ENCODE data around the gene PIK3C2B. TPM values are rescaled to one million over a fixed set of nuclear protein-coding genes. Genes with fewer than 3 reads are reported as not detected.

PIK3C2B gene
- total RNA-seq, 4 donors from 2014 or later = 68.5 to 162 (median 134) TPM

DNA sequence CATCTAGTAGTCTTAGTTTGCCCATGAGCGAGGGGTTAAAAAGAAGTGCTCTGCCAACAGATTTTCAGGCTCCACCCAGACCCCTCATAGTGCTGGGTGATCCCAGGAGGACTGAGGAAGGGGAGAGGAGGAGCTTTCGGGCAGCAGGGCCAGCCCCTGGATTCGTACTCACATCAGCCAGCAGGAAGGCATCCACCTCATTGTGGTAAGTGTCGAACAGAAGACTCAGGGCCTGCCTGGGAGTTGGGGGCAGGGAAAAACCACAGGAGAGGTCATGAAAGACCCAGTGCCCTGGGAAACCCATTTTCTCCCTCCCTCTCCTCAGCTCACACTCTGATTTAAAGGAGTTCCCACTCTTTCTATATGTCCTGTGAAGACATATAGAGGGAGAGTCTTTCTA is 34.9 kb downstream of the PIK3C2B start:
- Histone ChIP-seq H3K9me3 (no peaks in the 10 kb centered on the region), H3K27me3 (no peaks in the 10 kb centered on the region), H3K36me3 (peaks cover 0 to 87% (median 5%) of the 10 kb centered on the region in 3 donors), H3K27ac (no peak overlapping the region), H3K4me1 (peaks cover 0 to 32% (median 12%) of the 10 kb centered on the region in 4 donors), H3K4me3 (no peak overlapping the region)
- DNase-seq = no peak
- TF ChIP-seq, protein P1, sequence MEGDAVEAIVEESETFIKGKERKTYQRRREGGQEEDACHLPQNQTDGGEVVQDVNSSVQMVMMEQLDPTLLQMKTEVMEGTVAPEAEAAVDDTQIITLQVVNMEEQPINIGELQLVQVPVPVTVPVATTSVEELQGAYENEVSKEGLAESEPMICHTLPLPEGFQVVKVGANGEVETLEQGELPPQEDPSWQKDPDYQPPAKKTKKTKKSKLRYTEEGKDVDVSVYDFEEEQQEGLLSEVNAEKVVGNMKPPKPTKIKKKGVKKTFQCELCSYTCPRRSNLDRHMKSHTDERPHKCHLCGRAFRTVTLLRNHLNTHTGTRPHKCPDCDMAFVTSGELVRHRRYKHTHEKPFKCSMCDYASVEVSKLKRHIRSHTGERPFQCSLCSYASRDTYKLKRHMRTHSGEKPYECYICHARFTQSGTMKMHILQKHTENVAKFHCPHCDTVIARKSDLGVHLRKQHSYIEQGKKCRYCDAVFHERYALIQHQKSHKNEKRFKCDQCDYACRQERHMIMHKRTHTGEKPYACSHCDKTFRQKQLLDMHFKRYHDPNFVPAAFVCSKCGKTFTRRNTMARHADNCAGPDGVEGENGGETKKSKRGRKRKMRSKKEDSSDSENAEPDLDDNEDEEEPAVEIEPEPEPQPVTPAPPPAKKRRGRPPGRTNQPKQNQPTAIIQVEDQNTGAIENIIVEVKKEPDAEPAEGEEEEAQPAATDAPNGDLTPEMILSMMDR (IDR thresholded peaks at IDR 0.05) = no peak
- TF ChIP-seq POLR2A (IDR thresholded peaks at IDR 0.05) = no peak

DNA sequence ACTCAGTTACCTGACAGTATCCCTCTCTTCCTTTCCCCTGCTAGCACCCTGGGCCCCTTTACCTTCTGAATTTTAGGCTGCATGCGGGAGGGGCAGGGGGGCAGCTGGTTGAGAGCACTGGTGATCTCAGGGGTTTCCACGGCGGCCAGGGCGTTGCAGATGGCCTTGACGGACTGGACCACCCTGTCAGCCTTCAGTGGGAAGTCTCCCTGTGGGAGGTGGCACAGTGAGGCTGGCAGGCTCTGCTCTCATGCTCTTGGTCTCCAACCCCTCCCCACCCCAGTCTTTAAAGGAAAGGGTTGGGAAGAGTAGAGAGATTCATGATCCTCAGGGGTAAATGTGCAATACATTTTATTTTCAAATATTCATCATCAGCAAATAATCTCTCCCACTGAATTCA is 36.9 kb downstream of the PIK3C2B start:
- H3K4me1 ChIP-seq = peaks cover 8 to 21% (median 18%) of the 10 kb centered on the region in 4 donors
- H3K4me3 ChIP-seq = no peak overlapping the region
- TF ChIP-seq POLR2A (IDR thresholded peaks at IDR 0.05) = no peak
- TF ChIP-seq, protein P1 (IDR thresholded peaks at IDR 0.05) = no peak
- H3K27me3 ChIP-seq = no peaks in the 10 kb centered on the region
- H3K36me3 ChIP-seq = peaks cover 0 to 77% (median 5%) of the 10 kb centered on the region in 3 donors
- no peak for DNase-seq
- H3K27ac ChIP-seq = no peak overlapping the region
- H3K9me3 ChIP-seq = no peaks in the 10 kb centered on the region

DNA sequence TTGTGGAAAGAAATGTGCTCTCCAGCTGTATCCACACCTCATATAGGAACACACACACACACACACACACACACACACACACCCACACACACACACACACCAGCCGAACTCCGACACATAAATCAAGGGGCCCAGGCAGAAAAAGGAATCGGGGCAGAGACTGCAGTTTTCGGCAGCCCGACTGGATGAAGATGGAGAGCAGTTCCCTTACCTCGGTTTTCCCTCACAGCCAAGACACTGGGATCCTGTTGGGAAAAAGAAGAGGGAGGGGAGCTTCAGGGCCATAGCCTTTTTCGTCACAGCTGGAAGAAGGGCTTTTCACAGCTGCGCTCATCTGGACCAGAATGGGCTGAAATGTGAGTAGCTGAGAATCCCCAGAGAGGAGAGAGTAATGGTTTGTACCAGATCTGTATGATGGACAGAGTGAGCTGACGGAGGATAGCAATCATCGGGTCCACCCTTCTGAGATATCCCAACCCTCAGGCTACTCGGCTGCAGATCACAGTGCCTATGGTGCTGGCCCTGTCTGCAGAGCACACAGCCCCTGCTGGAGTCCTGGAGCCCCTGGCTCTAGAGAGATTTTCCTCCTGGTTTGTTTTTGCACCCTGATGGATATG is 37.7 kb downstream of the PIK3C2B start:
- no peaks in the 10 kb centered on the region for H3K27me3 ChIP-seq
- TF ChIP-seq POLR2A (IDR thresholded peaks at IDR 0.05) = no peak
- TF ChIP-seq, protein P1 (IDR thresholded peaks at IDR 0.05) = no peak

DNA sequence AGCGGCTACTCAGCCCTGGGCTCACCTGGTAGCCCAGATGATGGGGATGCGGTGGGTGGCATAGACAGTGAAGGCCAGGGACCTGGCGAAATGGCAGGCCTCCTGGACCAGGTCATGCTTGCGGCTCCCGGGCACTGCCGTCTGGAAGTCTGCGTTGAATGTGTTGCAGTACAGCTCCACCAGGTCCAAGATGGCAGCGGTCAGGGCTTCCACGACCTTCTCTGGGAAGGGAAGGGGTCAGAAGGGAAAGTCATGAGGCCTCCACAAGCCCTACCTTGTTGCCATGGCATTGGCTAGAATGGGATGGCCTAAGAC is 38.8 kb downstream of the PIK3C2B start:
- Histone ChIP-seq H3K27me3 (no peaks in the 10 kb centered on the region), H3K4me1 (peaks cover 5 to 25% (median 16%) of the 10 kb centered on the region in 4 donors), H3K27ac (no peak overlapping the region), H3K4me3 (no peak overlapping the region), H3K36me3 (peaks cover 0 to 58% (median 5%) of the 10 kb centered on the region in 3 donors), H3K9me3 (no peaks in the 10 kb centered on the region)
- TF ChIP-seq POLR2A (IDR thresholded peaks at IDR 0.05) = no peak
- TF ChIP-seq, protein P1 (IDR thresholded peaks at IDR 0.05) = no peak
- no peak for DNase-seq

More for the DNA sequence above, 37.7 kb downstream of the PIK3C2B start:
- Histone ChIP-seq H3K27ac (peak overlapping the region in 1 of 4 donors; percentile 30), H3K36me3 (peaks cover 0 to 70% (median 5%) of the 10 kb centered on the region in 3 donors), H3K4me1 (peaks cover 8 to 23% (median 15%) of the 10 kb centered on the region in 4 donors), H3K4me3 (no peak overlapping the region), H3K9me3 (no peaks in the 10 kb centered on the region)
- no peak for DNase-seq

DNA sequence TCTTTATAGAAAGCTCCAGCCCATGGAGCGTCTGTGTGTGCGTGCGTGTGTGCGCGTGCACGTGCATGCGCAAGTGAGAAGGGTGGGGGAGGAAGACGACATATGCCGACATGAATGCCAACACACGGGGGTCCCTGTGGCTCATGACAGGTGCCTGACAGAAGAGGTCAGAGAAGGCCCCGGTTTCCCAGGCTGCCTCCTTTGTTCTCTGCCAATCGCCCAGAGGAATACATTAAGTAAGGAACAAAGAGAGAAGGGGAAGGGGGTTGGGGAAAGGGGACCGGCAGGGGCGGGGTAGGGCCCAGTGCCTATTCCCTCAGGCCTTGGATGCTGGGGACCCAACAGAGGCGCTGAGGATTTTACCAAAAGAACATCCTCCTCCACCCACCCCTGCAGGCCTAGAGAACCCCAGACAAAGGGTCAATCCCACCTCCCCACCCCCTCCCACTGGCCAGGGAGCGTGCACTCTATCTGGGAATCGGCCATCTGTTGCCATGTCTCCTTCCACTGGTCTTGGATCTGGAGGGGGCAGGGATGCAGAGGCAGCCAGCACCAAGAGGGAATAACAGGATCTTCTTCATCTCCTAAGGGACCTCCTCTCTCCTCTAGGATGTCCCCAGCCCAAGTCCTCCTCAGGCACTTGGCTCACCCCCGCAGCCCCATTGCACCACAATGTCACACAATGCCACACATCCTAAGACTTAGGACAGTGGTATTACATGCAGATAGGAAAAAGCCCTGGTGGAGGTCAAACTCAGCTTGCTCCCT is 39.4 kb downstream of the PIK3C2B start:
- TF ChIP-seq, protein P1 (IDR thresholded peaks at IDR 0.05) = no peak
- TF ChIP-seq POLR2A (IDR thresholded peaks at IDR 0.05) = no peak
- Histone ChIP-seq H3K27ac (no peak overlapping the region), H3K9me3 (no peaks in the 10 kb centered on the region), H3K27me3 (no peaks in the 10 kb centered on the region), H3K4me1 (peaks cover 2 to 26% (median 16%) of the 10 kb centered on the region in 4 donors), H3K4me3 (no peak overlapping the region), H3K36me3 (peaks cover 0 to 53% (median 2%) of the 10 kb centered on the region in 3 donors)
- no peak for DNase-seq

All from Peyer's patch (tissue), 4 donors.